HG03060 (cell line): Measurements from ENCODE around the gene NID1.
"Not testable (repeated sequence)": the region's sequence is repeated elsewhere in the genome, so short reads cannot be mapped to it uniquely, and the experiment has no call there.

Source experiments
- ATAC-seq: cut with Tn5 transposase; IDR thresholded peaks from one replicate; pipeline ENCODE4 v1.9.1; 2021; ENCODE audit warnings: low read depth, moderate number of reproducible peaks; ENCODE audit not compliant: unreplicated experiment

The NID1 gene

DNA sequence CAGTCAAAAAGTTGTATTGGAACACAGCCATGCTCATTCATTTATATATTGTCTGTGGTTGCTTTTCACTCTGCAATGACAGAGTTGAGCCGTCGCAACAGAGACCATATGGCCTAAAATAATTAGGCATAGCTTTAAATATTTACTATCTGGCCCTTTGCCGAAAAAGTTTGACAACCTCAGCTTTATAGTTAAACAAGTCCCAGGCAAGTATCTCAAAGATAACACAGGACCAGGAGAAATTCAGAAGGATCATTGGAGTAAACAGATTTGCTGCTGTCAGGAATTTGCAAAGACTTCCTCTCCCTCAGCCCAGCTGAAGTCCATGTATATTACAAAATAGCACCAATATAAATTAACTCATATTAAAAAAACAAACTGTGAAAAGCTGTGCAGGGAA lies 34.4 kb downstream of the NID1 start:
- ATAC-seq, result no peak

DNA sequence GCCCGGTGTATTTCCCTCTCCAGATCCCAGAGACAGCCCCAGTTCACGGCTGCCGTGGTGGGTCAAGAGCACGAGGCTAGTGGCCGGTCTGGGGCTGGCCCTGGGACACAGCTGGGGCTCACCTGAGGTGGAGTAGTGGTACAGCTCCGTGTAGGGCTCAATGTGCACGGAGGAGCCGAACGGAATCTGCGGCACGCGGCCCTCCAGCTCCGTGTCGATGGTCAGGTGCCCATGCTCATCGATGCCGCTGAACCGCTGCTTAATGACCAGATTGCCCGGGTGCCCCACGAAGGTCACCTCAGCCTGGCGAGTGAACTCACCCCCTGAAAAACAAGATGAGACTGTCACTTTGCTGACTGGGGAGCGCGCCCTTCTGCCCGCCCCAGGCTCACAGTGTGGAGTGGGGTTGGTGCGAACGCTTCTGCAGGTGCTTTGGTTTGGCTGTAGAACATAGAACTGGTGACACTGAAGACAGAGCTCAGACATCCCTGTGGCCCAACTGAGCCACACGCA lies 35.4 kb downstream of the NID1 start:
- no peak for ATAC-seq

DNA sequence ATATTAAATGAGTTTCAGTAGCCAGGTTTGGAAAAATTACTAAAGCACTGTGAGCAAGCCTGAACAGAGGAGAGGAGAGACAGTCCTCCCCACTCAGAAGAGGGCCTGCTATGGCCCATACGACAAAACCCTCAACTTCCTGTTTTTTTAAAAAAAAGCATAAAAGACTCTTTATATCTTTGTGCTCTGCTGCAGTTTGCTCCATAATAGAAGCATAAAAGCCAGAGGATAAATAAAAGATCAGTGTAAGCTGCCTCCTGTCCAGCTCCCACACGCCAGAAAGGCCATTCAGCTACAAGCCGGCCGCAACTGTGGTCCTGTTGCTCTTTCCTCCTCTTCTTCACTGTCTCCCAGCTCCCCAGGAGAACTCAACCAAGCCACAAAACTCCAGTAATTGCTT lies 37.8 kb downstream of the NID1 start:
- no peak for ATAC-seq

GRCh38 chr1:236025836-236026235 lies 39.1 kb downstream of the NID1 start:
- no peak for ATAC-seq

DNA sequence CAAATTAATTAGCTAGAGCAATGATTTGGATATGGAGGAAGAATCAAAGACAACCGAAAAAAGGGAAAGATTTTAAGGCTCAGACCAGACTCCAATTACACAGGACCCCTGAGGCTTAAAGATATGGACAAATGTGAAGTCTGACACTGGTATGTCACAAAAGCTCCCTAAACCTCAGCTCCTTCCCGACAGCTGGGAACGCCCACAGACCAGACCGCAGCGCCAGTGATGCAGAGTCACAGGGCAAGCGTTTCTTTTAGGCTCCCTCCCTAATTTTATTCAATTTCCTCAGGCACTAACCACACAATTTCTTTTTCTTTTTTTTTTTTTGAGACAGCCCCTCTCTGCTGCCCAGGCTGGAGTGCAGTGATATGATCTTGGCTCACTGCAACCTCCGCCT lies 40.2 kb downstream of the NID1 start:
- ATAC-seq, result no peak

DNA sequence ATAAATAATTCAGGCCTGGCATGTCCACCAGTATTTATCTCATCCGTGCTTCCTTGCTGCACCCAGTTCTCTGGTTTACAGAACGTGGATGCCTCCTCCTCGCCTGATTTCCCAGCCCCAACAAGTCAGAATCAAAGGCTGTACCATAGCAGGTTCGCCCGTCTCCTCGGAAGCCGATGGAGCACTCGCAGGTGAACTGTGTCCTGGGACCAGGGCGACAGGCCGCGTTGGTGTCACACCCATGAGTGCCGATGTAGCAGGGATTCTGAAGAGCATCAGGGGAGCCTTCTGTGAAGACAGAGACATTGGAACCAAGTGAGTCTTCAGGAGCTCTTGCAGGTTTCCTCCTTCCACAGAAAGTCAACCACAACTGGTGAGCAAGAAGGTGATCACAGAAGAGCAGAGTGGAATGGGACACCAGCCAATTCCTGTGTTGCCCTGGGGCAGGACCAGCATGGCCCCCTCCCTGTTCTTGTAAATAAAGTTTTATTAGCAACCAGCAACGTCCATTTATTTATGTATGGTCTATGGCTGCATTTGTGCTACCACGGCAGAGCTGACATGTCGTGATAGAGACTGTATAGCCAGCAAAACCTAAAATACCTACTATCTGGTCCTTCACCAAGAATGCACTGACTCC lies 40.8 kb downstream of the NID1 start:
- ATAC-seq, result no peak

- no peak for ATAC-seq
Measured at GRCh38 chr1:236021424-236022135, 43.3 kb downstream of the NID1 start.

DNA sequence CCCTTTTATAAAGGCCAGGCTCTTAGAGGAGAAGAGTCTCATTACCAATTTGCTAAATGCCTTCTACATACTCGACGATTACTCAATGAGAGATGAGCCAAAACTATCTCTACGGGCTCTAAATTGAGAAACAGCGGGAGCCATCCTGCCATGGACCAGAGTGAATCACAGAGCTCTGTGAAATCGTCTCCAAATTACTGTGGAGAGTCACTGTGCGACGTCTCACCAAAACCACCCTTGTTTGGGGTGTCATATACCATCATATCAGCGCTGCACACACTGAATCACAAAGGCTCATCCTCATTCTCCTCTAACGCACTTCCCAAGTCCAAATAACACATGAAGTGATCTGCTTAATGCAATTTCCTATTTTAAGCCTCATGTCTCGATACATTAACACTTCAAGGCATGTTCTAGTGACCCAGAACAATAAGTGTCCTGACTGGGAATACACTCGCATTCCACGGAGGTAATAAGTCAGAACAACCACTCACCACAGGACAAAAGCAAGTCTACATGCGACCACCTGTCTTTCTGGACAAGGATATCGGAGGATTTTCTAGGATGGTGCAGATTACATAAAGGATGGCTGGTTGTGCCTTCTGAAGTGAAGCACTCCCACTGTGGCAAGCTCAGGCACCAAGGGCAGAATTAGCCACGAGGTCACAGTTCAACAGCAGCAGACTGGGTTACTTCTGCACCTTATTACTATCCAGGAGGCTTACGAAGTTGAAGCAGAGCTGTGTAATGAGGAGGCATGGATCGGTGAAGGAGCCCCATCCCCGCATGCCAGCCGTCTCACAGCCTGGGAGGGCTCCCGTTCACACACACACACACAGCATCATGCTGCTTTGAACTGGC lies 44.3 kb downstream of the NID1 start:
- no peak for ATAC-seq

DNA sequence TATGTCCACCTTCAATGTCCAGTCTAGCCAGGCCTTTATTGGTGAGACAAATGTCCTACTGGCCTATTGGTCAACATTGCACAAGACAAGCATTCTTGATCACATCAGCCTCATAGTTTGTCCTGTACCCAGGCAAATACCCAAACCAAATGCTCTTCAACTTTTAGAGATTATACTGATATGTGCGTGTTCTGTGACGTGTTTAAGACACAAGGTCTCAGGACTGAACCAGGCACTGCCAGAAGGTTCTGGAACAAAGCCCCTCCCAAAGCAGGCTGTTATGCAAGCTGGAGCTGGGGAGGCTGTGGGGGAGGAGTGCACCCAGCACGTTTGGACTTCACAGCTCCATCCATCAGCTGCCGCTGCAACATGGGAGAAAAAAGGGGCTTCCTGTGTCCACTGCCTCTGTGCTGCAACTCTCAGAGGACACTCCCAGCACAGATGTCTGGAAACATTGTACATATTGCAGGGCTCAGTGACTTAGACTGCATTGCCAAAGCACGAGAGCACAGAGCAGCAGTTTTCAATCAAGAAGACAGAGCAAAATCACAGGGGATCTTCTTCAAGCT lies 45.9 kb downstream of the NID1 start:
- ATAC-seq, result no peak

DNA sequence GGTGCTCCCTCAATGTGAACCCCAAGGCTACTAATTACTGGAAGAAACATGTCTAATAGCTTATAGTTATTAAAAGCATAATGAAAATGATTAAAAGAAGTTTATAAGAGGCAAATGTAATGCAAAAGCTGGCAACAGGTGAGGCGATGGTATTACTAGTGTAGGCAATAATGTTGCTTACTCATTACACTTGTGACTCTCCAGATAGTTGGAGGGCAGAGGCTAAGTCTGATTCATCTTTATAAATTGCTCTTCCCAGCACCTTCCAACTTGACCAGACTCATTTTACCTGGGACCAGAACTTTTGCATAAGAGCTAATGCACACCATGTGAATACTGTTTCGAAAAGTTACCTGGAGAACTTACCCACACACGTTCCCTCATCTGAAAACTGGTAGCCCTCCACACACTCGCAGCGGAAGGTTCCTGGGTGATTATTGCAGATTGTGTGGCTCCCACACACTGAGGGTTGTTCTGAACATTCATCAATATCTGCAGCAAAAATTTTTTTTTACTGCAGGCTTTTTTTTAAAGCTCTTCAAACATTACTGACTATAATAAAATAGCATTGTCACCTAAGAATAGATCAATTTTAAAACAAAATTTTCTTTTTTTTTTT lies 48.0 kb downstream of the NID1 start:
- no peak for ATAC-seq

DNA sequence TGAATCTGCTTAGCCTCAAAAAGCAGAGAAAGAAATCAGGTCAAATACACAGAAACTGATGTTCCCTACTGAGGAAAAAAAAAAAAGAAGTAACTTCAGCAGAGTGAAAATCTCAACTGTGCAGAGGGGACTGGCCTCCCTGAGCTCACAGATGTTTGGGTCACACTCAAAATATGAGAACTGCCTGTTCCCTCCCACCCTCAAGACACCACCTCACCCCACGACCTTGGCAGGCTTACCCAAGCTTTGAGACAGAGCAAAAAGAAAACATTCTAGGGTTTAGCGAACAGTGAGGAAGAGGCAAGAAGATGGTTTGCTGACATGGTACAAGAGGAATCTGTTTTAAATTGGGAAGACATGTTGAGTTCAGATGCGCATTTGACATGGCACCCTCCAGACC lies 48.8 kb downstream of the NID1 start:
- no peak for ATAC-seq

DNA sequence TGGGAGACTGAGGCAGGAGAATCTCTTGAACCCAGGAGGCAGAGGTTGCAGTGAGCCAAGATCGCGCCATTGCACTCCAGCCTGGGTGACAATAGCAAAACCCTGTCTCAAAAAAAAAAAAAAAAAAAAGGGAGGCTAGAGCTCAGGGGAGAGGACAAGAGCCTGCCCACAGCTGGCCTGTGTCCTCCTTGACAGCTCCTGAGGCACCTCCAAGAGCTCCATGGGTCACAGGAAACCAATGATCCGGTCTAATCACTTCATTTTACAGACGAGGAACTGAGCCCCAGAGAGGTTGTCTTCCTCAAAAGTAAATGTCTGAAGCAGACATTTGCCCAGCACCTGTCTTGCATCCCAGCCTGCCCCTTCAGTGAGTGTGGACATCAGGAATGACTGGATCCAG lies 49.4 kb downstream of the NID1 start:
- ATAC-seq, result no peak

DNA sequence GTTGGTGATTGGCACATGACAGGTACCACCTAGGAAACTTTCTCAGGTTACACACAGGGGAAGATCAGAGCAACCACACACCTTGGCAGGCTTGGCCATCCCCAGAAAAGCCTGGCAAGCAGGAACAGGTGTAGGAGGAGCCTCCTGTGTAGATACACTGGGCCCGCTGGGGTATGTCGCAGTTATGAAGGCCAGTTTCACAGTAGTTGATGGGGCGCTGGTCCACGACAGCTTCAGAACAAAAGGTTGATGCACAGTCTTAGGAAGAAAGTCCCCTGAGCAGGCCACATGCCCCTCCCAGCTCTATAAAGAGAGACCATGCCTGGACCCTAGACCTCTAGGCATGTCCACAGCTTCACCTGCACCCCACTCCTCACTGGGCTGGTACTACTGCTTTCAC lies 51.6 kb downstream of the NID1 start:
- no peak for ATAC-seq

GRCh38 chr1:236011641-236012040 lies 53.2 kb downstream of the NID1 start:
- ATAC-seq, result no peak

GRCh38 chr1:236010443-236010842 lies 54.4 kb downstream of the NID1 start:
- no peak for ATAC-seq

- no peak for ATAC-seq
Measured at GRCh38 chr1:236009857-236010256, 55.0 kb downstream of the NID1 start.

- no peak for ATAC-seq
Measured at GRCh38 chr1:236009191-236009590, 55.7 kb downstream of the NID1 start.

- no peak for ATAC-seq
Measured at GRCh38 chr1:236007781-236008180, 57.1 kb downstream of the NID1 start.

- ATAC-seq, result not testable (repeated sequence)
Measured at GRCh38 chr1:236003058-236003457, 61.8 kb downstream of the NID1 start.

GRCh38 chr1:236002572-236002971 lies 62.3 kb downstream of the NID1 start:
- ATAC-seq, result no peak

DNA sequence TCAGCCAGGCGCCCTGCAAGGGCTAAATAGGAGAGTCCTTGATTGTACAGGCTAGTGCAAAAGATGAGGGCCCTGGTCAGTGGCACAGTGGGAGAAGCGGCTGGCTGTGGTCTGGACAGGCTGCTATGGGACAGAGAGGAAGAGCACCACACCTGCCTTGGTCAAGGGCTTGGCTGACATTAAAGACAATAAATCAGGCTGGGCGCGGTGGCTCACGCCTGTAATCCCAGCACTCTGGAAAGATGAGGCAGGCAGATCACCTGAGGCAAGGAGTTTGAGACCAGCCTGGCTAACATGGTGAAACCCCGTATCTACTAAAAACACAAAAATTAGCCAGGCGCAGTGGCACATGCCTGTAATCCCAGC lies 62.9 kb downstream of the NID1 start:
- ATAC-seq, result no peak
